VCaP (cell line): ENCODE results near the gene PRKACA.
"Not testable (repeated sequence)": the region's sequence is repeated elsewhere in the genome, so short reads cannot be mapped to it uniquely, and the experiment has no call there.

Experiments
- H3K27ac ChIP-seq: fragments of 450-650 bp; 2 replicates; pipeline ENCODE4 v1.5.1; 2017
- CTCF ChIP-seq: fragments of 450-650 bp; conservative IDR thresholded peaks from 2 replicates; pipeline ENCODE4 v1.5.1; 2017; ENCODE audit warnings: mild to moderate bottlenecking, moderate library complexity

The PRKACA gene

DNA sequence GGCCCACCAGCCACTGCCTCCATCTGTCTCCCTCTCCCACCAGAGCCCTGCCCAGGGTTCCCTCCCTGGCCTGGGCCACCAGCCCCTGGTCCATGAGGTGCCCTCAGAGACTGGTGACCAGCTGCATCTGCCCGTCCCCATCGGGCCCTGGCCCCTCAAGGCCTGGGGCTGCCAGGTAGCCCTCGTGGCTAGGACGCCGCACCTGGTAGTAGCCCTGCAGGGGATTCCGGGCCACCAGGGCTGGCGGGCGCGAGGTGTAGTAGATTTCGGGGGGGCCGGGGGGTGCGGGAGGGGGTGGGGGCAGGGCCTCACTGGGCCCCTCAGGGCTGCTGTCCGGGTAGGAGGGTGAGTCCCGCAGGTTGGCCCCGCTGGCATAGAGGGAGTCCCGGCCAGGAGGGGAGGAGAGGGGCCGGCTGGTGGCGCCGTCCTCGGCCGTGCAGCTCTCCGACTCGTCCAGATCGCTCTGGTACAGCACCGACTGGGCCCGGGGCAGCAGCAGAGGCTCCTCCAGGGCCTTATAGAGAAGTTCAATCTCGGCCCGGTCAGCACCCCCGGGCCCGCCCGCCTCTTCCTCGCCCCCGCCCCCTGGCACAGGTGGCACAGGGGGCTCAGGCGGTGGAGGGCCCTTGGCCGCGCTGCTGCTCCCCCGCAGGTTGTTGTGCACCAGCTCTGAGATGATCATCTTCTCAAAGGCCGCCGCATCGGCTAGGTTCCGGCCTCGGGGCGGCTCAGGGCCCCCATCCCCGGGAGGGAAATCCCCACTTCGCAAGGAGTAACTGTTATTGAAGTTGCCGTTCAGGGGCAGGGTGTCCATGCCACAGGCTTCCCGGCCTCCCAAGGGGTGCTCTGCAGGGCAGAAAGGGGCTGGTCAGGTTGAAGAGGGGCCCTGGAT, 33.5 kb upstream of the PRKACA start:
- H3K27ac ChIP-seq, result no peak overlapping the region
- TF ChIP-seq CTCF, result no peak

- TF ChIP-seq CTCF, result no peak
- H3K27ac ChIP-seq, result no peak overlapping the region
These were observed 32.6 kb upstream of the PRKACA start for GRCh38 chr19:14150041-14150769.

DNA sequence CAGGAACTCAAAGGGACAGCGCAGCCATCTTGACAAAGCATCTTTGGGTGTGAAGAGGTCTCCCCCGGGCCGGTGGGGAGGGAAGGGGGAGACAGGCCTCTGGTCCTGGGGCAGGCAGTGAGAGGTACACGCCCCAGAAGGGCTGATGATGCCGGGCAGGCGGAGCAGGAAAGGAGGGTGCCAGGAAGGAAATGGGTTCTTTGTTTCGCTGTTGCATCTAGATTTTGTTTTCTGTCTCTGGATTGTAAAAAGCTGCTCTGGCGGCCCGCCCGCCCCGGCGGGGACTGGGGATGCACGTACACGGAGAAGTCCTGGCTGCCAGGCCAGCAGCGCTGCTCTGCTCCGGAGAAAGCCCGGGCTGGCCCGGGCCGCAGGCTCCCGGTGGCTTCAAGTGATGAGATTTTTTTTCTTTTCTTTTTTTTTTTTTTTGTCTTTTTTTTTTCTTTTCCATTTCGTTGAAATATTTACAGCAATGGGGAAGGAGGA, 32.0 kb upstream of the PRKACA start:
- no peak overlapping the region for H3K27ac ChIP-seq
- no peak for TF ChIP-seq CTCF

- TF ChIP-seq CTCF, result no peak
- H3K27ac ChIP-seq, result no peak overlapping the region
These were observed 31.3 kb upstream of the PRKACA start for GRCh38 chr19:14148751-14149410.

DNA sequence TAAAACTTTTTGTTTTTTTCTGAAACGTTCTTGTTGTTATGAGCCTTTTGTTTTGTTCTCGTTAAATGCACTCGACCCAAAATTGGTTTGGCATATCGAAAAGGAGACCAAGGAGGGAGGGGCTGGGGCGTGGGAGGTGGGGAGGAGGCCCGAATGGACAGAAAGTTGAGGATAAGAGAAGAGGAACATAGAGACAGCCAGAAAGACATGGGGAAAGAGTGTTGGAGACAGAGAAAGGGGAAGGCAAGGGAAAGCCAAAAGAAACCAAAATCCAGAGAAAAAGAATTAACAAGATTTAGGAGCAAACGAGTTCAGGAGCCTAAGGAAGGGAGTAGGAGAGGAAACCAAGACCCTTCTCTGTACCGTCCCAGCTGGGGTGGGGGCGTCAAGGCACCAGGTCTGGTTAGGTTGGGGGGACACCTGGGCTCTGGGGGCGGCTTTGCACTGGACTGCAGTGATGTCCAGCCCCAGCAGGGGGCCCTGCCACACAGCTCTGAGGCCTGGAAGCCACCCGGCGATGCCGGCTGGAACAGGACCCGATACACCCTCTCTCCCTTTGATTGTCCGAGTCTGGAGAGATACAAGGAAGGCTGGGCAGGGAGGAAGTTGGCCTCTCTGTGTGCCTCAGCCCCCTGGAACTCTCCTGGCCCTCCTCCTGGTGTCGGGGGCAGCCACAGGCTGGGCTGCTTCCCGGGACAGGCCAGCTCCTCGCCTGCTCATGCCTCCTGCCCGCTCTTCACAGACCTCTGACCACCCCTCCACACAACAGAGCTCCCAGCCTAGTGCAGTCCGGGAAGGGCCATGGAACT, 30.4 kb upstream of the PRKACA start:
- TF ChIP-seq CTCF, result peak; percentile 84
- H3K27ac ChIP-seq, result no peak overlapping the region; the same call in 1 of the 2 replicates

DNA sequence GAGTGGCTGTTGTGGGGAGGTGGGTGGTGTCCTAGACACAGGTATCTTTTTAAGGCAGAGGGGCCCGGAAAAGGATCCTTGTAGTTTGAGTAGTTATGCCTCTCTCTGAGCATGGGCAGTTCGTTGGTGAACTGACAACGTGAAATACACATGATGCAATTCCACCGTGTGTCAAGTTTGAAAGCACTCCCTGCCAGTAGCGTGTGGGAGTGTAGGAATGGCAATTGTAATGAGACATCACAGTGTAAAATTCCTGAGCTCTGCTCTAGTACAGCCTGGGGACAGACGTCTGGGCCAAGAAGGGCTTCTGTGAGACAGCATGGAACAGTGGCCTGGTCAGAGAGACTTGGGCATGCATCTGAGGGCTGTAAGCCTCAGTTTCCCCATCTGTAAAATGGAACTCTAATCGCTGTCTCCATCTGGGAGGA, 29.2 kb upstream of the PRKACA start:
- no peak overlapping the region for H3K27ac ChIP-seq
- no peak for TF ChIP-seq CTCF

DNA sequence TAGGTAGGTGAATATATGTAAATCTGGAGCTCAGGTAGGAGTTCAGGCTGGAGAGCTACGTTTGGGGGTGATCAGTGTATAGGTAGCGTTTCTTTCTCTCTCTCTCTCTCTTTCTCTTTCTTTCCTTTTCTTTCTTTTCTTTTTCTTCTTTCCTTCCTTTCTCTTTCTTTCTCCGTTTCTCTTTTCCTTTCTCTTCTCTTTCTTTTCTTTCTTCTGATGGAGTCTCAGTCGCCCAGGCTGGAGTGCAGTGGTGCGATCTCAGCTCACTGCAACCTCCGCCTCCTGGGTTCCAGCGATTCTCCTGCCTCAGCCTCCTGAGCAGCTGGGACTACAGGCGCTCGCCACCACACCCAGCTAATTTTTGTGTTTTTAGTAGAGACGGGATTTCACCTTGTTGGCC, 28.6 kb upstream of the PRKACA start:
- not testable (repeated sequence) for H3K27ac ChIP-seq
